Mucosa of descending colon (tissue), 3 donors: ENCODE results near the gene AMPD3. TPM values are rescaled to one million over a fixed set of nuclear protein-coding genes. Genes with fewer than 3 reads are reported as not detected.

ENCODE experiments used
- ATAC-seq: fragments of 200-7000 bp; cut with Tn5 transposase; one replicate; pipeline ENCODE4 v1.9.1; 2020; ENCODE audit warnings: mild to moderate bottlenecking, moderate library complexity
- DNase-seq, 3 donors: peaks; one replicate each; pipeline ENCODE4 v3.0.0-alpha.2; 2020
- H3K36me3 ChIP-seq: fragments of 200-600 bp; one replicate; pipeline ENCODE4 v1.8.0; 2021; ENCODE audit warnings: low read depth, mild to moderate bottlenecking
- H3K4me1 ChIP-seq: fragments of 200-600 bp; one replicate; pipeline ENCODE4 v1.8.0; 2021; ENCODE audit warnings: low read depth, mild to moderate bottlenecking
- H3K4me3 ChIP-seq: fragments of 200-600 bp; one replicate; pipeline ENCODE4 v1.8.0; 2021; ENCODE audit warnings: mild to moderate bottlenecking
- H3K9me3 ChIP-seq: fragments of 200-600 bp; one replicate; pipeline ENCODE4 v1.8.0; 2021; ENCODE audit warnings: mild to moderate bottlenecking
- CTCF ChIP-seq: fragments of 200-600 bp; IDR thresholded peaks from one replicate; pipeline ENCODE4 v1.8.0; 2022; ENCODE audit warnings: antibody characterized with exemption, mild to moderate bottlenecking
- intact Hi-C, 2 donors: fragments of 100-400 bp; cut with DNase I in 1 of 2; cut with micrococcal nuclease in 1 of 2; formaldehyde crosslinking; loops; one replicate each; pipeline versions ENCODE4 v1.11.0 to v1.11.1; 2022; cut with DNase I, micrococcal nuclease
- total RNA-seq, 3 donors: library from RNA; stranded (reverse); fragmentation: NEBNext Ultra II Directional in 2 of 3; extraction: Animal tissue kit (Norgen Biotek cat#: 25700) in 2 of 3; gene quantifications; one replicate each; pipeline versions ENCODE4 v1.2.1 to v1.2.4, GENCODE V29; 2021 to 2023
- donor health status: DM: no; HTN: no; CAD: no; lungs with moderate emphysema.
- donor health status: DM: no; HTN: no; CAD: no.
- donor health status: DM: no; HTN: yes; CAD: no.

The AMPD3 gene
- total RNA-seq, 3 donors from 2014 or later: 7.2 to 16.2 (median 10.6) TPM

GRCh38 chr11:10438458-10438857, 16.6 kb upstream of the AMPD3 start:
- ATAC-seq (no peak), DNase-seq (no peak)
- intact Hi-C loops: no loop called here
- Histone ChIP-seq H3K9me3 (no peaks in the 10 kb centered on the region), H3K36me3 (no peaks in the 10 kb centered on the region), H3K4me1 (no peaks in the 10 kb centered on the region), H3K4me3 (no peak overlapping the region)
- no peak for TF ChIP-seq CTCF

GRCh38 chr11:10439351-10439750, 15.7 kb upstream of the AMPD3 start:
- Histone ChIP-seq H3K36me3 (no peaks in the 10 kb centered on the region), H3K4me3 (no peak overlapping the region), H3K4me1 (no peaks in the 10 kb centered on the region), H3K9me3 (no peaks in the 10 kb centered on the region)
- no peak for ATAC-seq
- intact Hi-C loops: no loop called here
- no peak for DNase-seq
- no peak for TF ChIP-seq CTCF

- DNase-seq (no peak), ATAC-seq (no peak)
- no peak for TF ChIP-seq CTCF
- no peaks in the 10 kb centered on the region for H3K4me1 ChIP-seq
- H3K36me3 ChIP-seq: no peaks in the 10 kb centered on the region
- intact Hi-C loops: no loop called here
- H3K4me3 ChIP-seq: no peak overlapping the region
- H3K9me3 ChIP-seq: no peaks in the 10 kb centered on the region
Measured at GRCh38 chr11:10439924-10440323, 15.1 kb upstream of the AMPD3 start.

- intact Hi-C loops: no loop called here
- ATAC-seq (no peak), DNase-seq (no peak)
- Histone ChIP-seq H3K36me3 (no peaks in the 10 kb centered on the region), H3K4me3 (no peak overlapping the region), H3K4me1 (no peaks in the 10 kb centered on the region), H3K9me3 (no peaks in the 10 kb centered on the region)
- TF ChIP-seq CTCF: no peak
Measured at GRCh38 chr11:10440401-10440800, 14.7 kb upstream of the AMPD3 start.

GRCh38 chr11:10441091-10441490, 14.0 kb upstream of the AMPD3 start:
- ATAC-seq (no peak), DNase-seq (no peak)
- TF ChIP-seq CTCF: no peak
- H3K4me3 ChIP-seq: no peak overlapping the region
- no peaks in the 10 kb centered on the region for H3K9me3 ChIP-seq
- intact Hi-C loops: no loop called here
- H3K36me3 ChIP-seq: no peaks in the 10 kb centered on the region
- no peaks in the 10 kb centered on the region for H3K4me1 ChIP-seq
